Cardiac muscle cell (in vitro differentiated cells and primary cell): Measurements from ENCODE around the gene OTOA. TPM values are rescaled to one million over a fixed set of nuclear protein-coding genes. Genes with fewer than 3 reads are reported as not detected.
"Not testable (repeated sequence)": the region's sequence is repeated elsewhere in the genome, so short reads cannot be mapped to it uniquely, and the experiment has no call there.

Source experiments
- DNase-seq, 2 donors: peaks; one replicate each; pipeline versions ENCODE4 v3.0.0 to v3.0.0-alpha.2; 2010 to 2017; ENCODE audit warnings: low read depth in 1 of 2, low spot score in 1 of 2
- H3K27ac ChIP-seq: fragments of 200-600 bp; sonication (generic); 2 replicates; pipeline ENCODE4 v1.5.1; 2016
- H3K27me3 ChIP-seq: fragments of 200-600 bp; sonication (generic); 2 replicates; pipeline ENCODE4 v1.6.0; 2016; ENCODE audit warnings: control low read depth
- H3K36me3 ChIP-seq: fragments of 200-600 bp; sonication (generic); 2 replicates; pipeline ENCODE4 v1.5.1; 2016; ENCODE audit warnings: control low read depth
- H3K4me1 ChIP-seq: fragments of 200-600 bp; sonication (generic); 2 replicates; pipeline ENCODE4 v1.8.1; 2017; ENCODE audit warnings: low read depth, mild to moderate bottlenecking, mixed run types
- H3K4me3 ChIP-seq: fragments of 200-600 bp; sonication (generic); 2 replicates; pipeline ENCODE4 v1.5.1; 2016; ENCODE audit warnings: mild to moderate bottlenecking
- H3K9me3 ChIP-seq: fragments of 200-600 bp; sonication (generic); 2 replicates; pipeline ENCODE4 v1.5.1; 2017; ENCODE audit warnings: low read depth, mild to moderate bottlenecking, control low read depth
- polyA plus RNA-seq: library from polyadenylated mRNA; unstranded; fragments of >200 nt; fragmentation: Nextera tagmentation; extraction: Ambion mirVana; gene quantifications from 2 replicates; pipeline ENCODE4 v1.2.1, GENCODE V29; 2016
- total RNA-seq: library from RNA; depleted of rRNA; stranded (reverse); fragments of >200 nt; gene quantifications from 2 replicates; pipeline ENCODE4 v1.2.3, GENCODE V29; 2016
- TF ChIP-seq, protein P1 (sequence below): IDR thresholded peaks from 2 replicates; pipeline ENCODE4 v1.5.1; 2012; ENCODE audit warnings: low read depth, mild to moderate bottlenecking, low read length

OTOA gene
- total and polyA plus RNA-seq, 2 experiments from 2014 or later, result 0.51 TPM; not detected in 1

DNA sequence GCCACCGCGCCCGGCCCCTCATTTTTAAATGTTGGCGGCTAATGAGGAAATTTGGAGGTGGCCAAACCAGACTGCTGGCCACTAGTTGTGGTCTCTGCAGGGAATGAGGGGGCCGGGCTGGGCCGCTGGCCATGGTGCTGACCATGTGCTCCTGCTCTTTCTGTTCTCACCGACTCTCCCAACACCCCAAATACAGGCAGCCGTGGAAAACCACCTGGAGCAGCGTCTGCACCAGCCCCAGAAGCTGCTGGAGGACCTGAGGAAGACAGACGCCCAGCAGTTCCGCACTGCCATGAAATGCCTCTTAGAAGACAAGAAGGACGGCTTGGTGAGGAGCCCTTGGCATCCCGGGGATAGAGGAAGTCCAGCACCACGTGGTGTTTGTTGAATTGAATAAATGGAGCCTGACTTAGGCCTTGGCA lies 21.3 kb downstream of the OTOA start:
- TF ChIP-seq, protein P1, sequence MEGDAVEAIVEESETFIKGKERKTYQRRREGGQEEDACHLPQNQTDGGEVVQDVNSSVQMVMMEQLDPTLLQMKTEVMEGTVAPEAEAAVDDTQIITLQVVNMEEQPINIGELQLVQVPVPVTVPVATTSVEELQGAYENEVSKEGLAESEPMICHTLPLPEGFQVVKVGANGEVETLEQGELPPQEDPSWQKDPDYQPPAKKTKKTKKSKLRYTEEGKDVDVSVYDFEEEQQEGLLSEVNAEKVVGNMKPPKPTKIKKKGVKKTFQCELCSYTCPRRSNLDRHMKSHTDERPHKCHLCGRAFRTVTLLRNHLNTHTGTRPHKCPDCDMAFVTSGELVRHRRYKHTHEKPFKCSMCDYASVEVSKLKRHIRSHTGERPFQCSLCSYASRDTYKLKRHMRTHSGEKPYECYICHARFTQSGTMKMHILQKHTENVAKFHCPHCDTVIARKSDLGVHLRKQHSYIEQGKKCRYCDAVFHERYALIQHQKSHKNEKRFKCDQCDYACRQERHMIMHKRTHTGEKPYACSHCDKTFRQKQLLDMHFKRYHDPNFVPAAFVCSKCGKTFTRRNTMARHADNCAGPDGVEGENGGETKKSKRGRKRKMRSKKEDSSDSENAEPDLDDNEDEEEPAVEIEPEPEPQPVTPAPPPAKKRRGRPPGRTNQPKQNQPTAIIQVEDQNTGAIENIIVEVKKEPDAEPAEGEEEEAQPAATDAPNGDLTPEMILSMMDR, result no peak
- DNase-seq, result peak; percentile 12 to 62
- H3K27me3 ChIP-seq, result no peaks in the 10 kb centered on the region
- no peaks in the 10 kb centered on the region for H3K9me3 ChIP-seq
- no peaks in the 10 kb centered on the region for H3K4me1 ChIP-seq
- no peaks in the 10 kb centered on the region for H3K36me3 ChIP-seq
- no peak overlapping the region for H3K27ac ChIP-seq
- H3K4me3 ChIP-seq, result no peak overlapping the region

DNA sequence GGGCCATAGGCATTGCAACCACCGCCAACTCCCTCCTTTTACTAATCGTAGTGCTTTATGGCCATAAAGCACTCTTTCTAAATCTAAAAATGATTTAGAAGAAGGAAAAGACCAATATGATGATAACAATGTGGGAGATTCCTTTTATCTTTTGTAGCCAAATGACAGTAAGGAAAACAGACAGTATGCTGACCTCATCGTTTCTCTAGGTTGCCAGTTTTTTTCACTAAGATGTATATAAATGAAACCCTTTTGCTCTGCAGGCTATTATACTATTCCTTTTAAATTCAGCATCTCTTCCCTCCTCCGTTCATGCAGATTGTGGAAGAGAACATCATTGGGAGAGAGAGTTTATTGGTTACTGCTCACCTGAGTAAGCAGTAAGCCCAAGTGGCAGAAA lies 25.3 kb downstream of the OTOA start:
- H3K4me1 ChIP-seq, result no peaks in the 10 kb centered on the region

DNA sequence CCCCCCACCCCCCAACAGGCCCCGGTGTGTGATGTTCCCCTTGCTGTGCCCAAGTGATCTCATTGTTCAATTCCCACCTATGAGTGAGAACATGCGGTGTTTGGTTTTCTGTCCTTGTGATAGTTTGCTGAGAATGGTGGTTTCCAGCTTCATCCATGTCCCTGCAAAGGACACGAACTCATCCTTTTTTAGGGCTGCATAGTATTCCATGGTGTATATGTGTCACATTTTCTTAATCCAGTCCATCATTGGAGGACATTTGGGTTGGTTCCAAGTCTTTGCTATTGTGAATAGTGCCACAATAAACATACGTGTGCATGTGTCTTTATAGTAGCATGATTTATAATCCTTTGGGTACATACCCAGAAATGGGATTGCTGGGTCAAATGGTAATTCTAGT lies 27.2 kb downstream of the OTOA start:
- H3K4me1 ChIP-seq, H3K27ac ChIP-seq, H3K27me3 ChIP-seq, H3K36me3 ChIP-seq, DNase-seq, H3K9me3 ChIP-seq, H3K4me3 ChIP-seq: not testable (repeated sequence)

More for the DNA sequence above, 25.3 kb downstream of the OTOA start:
- no peak for DNase-seq
- TF ChIP-seq, protein P1, result no peak
- Histone ChIP-seq H3K9me3 (no peaks in the 10 kb centered on the region), H3K36me3 (no peaks in the 10 kb centered on the region), H3K27ac (no peak overlapping the region), H3K4me3 (no peak overlapping the region), H3K27me3 (no peaks in the 10 kb centered on the region)

DNA sequence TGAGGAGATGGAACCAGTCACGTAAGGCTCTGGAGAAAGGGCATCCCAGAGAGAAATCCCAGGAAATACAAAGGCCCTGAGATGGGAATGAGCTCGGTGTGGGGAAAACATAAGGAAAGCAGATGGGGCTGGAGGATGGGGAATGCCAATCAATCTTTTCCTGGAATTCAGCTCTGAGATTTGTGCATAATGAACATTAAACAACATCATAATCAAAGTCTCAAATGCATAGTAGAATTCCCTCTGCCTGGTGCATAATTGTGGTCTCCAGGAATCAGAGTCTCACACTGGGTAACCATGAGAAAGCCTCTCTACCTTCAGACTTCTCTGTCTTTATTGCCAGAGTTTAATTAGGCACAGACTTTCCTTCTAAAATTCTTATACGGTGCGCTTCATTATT lies 30.8 kb downstream of the OTOA start:
- Histone ChIP-seq H3K4me3 (no peak overlapping the region), H3K9me3 (no peaks in the 10 kb centered on the region), H3K27me3 (no peaks in the 10 kb centered on the region), H3K4me1 (no peaks in the 10 kb centered on the region), H3K27ac (no peak overlapping the region), H3K36me3 (no peaks in the 10 kb centered on the region)
- TF ChIP-seq, protein P1, result no peak
- no peak for DNase-seq

DNA sequence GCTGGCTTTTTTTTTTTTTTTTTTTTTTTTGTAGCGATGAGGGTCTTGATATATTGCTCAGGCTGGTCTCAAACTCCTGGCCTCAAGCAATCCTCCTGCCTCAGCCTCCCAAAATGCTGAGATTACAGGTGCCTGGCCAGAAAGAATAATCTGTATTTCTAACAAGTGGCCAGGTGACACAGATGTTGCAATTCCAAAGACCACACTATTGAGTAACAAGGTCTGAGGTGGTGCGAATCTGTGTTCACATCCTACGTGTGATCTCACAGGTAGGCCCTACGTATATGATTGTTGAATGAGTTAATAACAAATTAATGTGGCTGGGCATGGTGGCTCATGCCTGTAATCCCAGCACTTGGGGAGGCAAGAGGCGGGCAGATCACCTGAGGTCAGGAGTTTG lies 33.3 kb downstream of the OTOA start:
- no peak for DNase-seq
- TF ChIP-seq, protein P1, result no peak
- Histone ChIP-seq H3K4me3 (no peak overlapping the region), H3K4me1 (no peaks in the 10 kb centered on the region), H3K9me3 (no peaks in the 10 kb centered on the region), H3K27ac (no peak overlapping the region), H3K27me3 (no peaks in the 10 kb centered on the region), H3K36me3 (no peaks in the 10 kb centered on the region)

DNA sequence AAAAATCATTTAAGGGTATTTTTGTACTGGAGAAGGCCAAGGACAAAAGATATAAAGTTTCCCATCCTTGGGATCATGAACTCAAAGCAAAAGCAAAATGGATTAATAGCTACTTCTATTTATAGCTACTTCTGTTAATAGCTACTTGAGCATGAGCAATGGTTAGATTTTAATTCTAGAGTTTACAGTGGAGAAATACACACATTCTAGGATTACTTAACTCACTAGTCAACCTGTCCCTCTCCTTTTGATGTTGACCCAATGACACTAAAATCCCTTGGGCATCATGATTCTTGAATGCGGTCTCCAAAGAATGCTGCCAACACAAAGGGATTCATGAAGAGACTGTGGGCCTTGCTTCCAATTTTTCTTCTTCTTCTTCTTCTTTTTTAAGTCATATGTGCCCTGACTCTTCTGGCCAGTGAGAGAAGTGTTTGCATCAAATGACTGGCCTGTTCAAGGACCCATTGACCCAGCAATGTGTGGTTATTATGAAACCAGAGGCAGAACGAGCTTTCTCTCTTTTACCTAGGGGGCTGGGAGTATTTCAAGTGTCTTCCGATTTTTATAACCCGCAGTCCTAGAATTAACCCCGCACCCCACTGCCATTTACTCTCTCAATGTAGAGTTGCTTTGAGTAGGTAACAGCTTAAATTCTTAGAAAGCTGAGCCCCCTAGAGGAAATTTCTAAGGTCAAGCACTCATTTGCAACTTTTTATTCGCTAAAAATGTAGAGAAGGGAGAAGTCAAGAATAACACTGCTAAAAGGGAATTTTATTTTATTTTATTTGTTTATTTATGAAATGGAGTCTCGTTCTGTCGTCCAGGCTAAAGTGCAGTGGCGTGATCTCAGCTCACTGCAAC lies 34.6 kb downstream of the OTOA start:
- TF ChIP-seq, protein P1, result no peak
- Histone ChIP-seq H3K4me3 (no peak overlapping the region), H3K27me3 (no peaks in the 10 kb centered on the region), H3K9me3 (no peaks in the 10 kb centered on the region), H3K4me1 (no peaks in the 10 kb centered on the region), H3K27ac (no peak overlapping the region), H3K36me3 (no peaks in the 10 kb centered on the region)
- DNase-seq, result no peak
